Hematopoietic multipotent progenitor cell (in vitro differentiated cells): Measurements from ENCODE around the gene CTNS. TPM values are rescaled to one million over a fixed set of nuclear protein-coding genes. Genes with fewer than 3 reads are reported as not detected.
"Not testable (repeated sequence)": the region's sequence is repeated elsewhere in the genome, so short reads cannot be mapped to it uniquely, and the experiment has no call there.

Experiments
- DNase-seq, 3 donors: peaks; one replicate each; pipeline ENCODE4 v3.0.0-alpha.2; 2011 to 2015; ENCODE audit warnings: low read depth in 2 of 3, low spot score in 2 of 3
- total RNA-seq: library from RNA; depleted of rRNA; stranded (reverse); fragments of >200 nt; gene quantifications from one replicate; pipeline ENCODE4 v1.2.3, GENCODE V29; 2012

Gene CTNS
- total RNA-seq, 1 donor: 19.1 TPM

DNA sequence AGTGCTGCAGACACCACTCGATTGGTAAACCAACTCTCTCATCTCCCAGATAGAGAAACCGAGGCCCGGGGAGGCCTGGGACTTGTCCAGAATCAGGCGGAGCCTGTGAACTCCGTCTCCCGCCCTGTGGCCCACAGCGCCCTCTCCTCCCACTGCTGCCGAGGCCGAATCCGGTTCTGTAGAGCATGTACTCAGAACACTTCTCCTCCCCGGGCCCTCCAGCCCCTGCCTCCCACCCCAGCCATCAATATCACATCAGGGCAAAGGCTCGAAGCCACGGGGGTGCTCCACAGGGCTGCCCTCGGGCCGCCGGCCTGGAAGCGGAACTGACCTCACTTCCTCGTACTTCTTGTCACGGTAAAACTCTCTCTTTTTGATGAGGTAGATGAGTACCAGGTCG is 45.0 kb downstream of the CTNS start:
- DNase-seq: no peak

DNA sequence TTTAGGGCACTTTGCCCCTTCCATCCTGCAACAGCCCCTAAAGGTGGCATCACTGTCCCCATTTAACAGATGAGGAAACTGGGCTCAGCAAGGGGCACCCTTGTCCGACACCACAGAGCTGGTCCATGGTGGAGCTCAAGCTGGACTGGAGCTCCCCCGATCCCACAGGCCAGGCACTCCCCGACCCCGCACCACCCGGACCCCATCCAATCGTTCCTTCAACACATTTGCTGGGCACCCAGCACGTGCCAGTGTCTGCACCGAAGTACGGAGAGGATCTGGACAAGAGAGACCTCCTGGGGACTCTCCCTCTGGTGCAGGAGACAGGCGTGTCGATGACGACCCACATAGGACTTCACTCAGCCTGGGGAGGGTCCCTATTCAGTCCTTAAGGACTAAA is 45.5 kb downstream of the CTNS start:
- DNase-seq: no peak

DNA sequence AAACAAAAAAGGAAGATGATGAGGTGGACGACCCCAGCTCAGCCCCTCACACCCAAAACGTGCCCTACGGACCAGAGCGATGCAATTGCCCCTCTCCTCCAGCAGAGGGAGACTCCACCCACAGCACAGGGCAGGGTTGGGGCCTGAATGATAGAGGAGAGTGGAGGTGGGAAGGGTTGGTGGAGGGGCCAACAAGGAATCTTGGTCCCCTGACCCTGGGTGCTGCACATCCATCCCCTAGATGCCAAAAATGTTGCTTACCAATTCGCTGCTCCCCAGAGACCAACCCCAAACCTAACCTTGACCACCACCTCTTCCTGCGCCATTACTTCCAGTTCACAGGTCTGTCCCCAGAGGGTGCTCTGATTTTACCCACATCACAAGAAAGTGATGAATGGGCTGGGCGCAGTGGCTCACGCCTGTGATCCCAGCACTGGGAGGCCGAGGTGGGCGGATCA is 46.5 kb downstream of the CTNS start:
- peak; percentile 47 to 75 (median 59) for DNase-seq

DNA sequence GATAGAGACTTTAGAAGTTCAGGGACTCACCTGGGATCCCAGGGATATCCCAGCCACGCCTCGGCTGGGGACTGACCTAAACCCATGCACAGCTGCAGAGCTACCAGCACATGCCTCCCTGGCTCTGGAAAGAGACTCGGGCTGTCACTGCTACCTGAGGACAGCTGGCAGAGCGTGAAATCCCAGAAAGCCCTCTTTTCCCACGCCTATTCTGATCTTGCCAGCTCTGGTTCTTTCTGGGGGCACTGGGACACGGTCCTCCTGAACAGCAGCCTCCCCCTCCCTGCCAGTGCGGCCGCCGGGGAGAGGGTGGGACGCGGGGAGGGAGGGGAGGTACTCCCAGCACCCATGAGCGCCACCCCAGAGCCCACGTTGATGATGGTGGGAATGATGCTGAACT is 48.6 kb downstream of the CTNS start:
- DNase-seq: no peak

DNA sequence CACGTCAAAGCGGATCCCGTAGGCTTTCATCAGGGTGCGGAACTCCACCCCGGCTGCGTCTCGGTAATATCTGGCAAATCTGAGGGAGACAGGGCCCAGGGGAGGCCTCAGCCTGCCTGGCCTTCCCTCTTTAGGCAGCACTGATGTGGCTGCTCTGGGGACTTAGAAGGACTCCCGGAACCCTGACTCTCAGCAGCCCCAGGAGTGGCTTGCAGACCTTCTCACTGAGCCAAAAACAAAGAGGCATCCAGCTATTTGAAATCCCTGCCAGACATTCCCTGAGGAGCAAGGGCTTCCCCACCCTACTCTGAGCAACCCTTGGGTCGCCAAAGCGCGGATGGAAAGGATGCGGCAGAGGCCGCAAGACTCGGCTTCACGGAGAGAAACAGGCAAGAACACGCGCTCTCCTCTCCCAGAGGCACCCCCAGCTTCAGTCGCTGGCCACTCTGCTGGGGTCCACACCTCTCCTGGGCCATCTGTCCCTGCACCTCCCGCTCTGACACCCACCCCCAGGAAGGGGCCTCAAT is 51.5 kb downstream of the CTNS start:
- DNase-seq: no peak

DNA sequence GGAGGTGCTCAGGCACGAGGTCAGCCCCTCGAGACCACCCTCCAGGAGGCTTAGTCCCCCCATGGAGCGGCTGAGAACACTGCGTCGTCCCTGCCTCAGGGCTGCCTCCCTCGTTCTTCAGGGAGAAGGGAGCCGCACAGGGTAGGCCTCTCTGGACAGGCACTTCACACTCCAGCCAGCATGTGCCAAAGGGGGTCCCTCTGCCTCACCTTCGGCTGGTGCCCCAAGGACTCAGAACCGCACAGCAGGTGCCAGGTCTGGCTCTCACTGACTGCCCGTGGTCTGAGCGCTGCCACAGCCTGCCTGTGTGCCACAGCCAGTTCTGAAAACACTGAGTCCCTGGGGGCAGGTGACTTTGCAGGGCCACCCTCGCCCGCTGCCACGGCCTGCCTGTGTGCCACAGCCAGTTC is 52.3 kb downstream of the CTNS start:
- DNase-seq: no peak

DNA sequence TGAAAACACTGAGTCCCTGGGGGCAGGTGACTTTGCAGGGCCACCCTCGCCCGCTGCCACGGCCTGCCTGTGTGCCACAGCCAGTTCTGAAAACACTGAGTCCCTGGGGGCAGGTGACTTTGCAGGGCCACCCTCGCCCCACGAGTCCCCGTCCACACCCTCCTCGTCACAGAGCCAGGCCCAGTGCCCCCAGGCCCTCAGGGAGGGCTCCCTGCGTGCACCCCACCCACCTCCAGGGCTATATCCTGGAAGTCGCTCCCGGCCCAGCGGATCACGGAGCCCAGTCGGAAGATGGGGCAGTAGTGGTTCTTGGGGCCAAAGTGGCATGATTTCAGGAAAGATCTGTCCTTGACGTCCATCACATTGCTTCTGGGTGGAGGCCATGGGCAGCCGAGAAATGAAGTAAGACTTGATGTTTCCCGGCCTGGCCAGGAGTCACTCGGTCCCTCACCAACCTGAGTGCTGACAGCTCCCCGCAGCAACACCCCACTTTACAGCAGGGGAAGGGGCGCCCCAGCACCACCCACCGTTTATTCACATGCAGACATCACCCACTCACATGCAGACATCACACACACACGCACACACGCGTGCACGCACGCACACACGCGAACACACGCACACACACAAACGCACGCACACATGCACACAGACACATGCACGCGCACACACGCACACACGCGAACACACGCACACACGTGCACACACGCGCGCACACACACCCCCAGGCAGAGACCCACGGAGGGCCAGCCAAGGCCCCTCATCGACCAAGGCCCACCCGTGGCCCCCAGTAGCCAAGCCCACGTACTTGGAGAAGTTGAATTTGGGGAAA is 52.9 kb downstream of the CTNS start:
- no peak for DNase-seq

DNA sequence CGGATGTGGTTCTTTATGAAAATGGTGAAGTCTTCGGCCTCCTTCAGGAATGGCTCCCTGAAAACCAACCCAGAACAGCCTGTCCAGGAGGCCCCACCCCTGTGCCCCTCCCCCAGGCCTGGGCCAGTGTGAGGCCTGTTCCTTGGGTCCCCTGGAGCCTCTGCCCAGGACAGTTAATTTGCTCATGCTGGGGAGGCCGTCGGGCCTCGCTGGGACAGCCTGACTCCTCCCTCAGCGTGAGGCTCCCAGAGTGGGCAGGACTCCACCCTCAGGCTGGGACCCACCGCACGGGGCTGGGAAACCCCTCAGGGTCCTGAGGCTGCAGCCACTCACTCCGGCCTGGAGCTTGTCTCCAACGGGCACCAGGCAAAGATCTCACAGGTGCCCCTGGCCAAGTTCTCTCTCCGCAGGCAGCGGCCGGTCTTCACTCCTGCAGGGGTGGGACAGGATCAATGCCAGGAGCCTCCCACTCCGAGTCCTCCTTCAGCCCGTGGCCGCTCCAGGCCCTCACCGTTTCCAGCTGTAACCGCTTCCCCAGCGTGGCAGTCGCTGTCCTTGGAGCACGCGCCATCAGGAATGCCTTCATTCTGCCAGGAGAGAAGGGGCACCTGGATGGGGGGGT is 53.6 kb downstream of the CTNS start:
- DNase-seq: no peak

DNA sequence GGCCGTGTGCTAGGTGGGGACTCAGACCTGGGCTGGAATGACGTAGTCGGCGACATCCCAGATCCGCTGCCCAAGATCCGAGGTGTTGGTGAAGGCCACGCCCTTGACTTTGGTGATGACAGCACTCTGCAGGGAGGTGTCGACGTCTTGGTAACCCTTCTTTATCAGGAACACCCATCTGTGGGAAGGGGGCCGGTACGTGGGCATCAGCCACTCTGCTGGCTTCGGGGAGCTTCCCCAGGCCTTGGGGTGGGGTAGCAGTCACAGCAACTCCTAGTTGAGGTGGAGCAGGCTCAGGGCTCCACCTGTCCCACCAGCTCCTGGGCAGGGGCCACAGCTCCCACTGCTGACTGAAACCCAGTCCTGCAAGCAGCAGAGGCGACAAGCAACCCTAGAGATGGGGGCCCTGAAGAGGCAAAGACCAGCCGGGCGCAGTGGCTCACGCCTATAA is 55.1 kb downstream of the CTNS start:
- no peak for DNase-seq

DNA sequence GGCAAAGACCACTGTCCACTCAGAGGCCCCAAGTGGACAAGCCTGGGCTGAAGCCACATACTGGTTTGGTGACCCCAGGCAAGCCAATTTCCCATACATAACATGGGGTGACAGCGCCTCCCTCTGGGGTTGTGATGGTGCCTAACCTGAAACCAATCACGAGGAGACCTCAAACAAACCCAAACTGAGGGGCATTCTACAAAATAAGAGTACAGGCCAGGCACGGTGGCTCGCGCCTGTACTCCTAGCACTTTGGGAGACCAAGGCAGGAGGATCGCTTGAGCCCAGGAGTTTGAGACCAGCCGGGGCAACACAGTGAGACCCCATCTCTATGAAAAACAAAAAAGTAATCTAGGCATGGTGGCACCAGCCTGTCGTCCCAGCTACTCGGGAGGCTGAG is 55.8 kb downstream of the CTNS start:
- no peak for DNase-seq

DNA sequence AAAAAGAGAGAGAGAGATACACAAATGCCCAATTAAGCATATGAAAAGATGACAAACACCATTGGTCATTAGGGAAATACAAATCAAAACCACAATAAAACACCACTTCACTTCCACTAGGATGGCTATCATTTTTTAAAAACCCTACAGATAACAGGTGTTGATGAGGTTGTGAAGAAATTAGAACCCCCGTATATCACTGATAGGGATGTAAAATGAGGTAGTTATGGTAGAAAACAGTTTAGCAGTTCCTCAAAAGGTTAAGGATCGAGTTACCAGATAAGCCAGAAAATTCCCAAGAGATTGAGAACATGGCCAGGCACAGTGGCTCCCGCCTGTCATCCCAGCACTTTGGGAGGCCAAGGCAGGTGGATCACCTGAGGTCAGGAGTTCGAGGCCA is 56.6 kb downstream of the CTNS start:
- DNase-seq: no peak

DNA sequence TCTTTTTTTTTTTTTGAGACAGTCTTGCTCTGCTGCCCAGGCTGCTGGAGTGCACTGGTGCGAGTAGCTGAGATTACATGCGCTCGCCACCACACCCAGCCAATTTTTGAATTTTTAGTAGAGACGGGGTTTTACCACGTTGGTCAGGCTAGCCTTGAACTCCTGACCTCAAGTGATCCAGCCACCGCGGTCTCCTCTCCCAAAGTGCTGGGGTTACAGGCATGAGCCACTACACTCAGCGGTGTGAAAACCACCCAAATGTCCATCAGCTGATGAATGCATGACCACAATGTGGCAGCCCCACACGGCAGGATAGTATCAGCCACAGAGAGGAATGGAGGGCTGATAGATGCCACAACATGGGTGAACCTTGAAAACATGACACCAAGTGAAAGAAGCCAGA is 57.3 kb downstream of the CTNS start:
- no peak for DNase-seq

DNA sequence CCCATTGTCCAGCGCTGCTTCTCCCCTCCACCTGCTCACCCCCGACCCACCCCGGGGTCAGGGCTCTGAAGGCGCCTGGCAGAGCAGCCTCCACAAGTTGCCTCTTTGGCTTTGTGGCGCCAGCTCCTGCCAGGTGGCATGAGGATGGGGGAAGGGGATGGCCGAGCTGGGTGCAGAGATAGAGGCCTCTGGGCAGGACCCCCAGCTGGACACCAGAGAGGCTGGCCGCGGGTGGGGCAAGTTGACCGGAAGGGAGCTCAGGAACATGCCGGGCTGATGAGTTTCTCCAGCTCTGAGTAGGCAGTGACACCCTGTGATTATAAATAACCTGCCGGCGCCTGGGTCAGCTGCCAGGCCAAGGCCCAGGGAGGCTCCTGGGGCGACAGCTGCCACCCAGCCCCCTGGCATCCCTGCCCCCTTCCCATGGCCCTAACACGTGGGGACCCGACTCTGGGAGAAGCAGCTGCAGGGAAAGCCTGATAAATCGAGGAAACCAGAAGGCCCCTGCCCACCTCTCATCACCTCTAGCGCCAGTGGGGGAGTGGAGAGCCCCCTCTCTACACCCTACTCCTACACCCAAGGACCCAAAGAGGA is 58.7 kb downstream of the CTNS start:
- no peak for DNase-seq

DNA sequence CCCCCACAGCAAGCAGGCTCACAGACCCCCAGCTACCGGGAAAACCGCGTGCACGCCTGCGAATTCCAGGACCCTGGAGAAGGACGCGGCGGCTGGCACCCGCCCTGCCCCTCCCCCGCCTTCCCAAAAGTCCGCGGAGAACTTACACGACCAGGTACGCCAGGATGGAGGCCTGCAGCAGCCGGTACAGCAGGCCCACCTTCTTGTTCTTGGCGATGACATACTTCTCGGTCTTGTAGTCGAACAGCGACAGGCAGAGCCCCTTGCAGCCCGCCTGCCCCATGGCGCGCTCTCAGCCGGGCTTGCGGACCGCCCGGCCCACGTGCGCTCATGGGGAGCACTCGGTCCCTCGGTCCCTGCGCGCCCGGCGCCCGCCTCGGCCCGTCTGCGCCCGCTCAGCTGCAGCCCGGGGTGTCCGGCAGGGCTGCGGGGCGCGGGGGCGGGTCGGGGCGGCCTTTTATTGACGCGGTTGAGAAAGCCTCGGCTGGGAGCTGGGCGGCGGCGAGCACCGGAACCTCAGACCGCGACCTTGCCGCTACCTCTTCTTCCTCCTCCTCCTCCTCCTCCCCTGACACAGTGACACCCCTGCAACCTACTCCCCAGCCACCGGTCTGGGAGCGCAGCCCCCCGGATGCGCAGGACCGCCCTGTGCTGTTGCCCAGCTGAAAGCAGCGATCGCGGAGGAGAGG is 59.3 kb downstream of the CTNS start, which contains the start of gene P2RX5:
Gene P2RX5, minus strand, starts transcription at position 433 of the 689 bp plus-strand sequence. Its CDS starts 150 bp downstream, at position 283.
- peak; percentile 10 to 35 (median 33) for DNase-seq

DNA sequence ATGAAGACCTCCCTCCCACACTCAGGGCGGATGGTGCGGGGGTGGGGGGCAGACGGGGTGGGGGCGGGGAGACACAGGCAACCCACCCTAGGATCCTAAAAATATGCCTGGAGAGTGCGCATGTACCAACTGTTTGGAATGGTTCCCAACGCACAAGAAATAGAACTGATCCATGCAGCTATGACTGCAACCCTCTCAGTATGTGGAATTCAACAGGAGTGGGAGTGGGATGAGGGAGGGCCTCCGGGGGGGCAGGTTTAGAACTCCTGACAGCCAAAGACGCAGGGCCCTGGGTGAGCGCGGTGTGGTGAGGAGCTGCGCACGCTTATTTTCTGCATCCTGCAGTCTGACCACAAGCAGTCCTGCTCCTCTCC is 60.5 kb downstream of the CTNS start:
- DNase-seq: no peak

DNA sequence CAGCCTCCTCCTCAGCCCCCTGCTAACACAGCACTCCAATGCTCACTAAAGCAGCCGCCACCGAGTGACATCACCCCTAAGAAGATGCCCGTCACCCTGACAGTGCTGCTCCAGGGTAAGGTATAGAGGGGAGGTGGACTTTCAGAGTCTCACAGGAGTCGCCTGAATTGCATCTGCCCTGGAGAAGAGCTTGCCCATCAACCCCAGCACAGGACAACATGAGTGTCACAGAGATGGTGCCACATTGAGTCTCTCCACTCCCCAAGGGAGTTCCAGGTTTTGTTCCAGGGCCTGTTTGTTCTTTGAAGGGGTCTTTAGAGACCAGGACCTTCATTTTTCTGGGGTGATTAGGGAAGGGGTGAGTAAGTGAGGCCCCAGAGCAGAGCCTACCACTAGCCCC is 61.6 kb downstream of the CTNS start:
- no peak for DNase-seq

DNA sequence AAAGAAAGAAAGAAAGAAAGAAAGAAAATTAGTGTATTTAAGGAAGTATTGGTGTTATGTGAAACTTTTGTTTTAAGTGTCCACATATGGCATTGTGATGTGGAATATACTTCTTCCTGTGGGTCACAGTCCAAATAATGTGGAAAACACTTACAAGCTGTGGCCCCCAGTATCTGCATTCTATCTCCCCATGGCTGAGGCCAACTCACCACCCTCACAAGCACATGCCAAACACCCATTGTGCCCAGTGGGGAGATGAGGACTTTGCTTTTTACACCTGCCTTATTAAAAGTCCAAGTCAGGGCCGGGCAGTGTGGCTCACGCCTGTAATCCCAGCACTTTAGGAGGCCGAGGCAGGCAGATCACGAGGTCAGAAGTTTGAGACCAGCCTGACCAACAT is 63.4 kb downstream of the CTNS start:
- DNase-seq: no peak

DNA sequence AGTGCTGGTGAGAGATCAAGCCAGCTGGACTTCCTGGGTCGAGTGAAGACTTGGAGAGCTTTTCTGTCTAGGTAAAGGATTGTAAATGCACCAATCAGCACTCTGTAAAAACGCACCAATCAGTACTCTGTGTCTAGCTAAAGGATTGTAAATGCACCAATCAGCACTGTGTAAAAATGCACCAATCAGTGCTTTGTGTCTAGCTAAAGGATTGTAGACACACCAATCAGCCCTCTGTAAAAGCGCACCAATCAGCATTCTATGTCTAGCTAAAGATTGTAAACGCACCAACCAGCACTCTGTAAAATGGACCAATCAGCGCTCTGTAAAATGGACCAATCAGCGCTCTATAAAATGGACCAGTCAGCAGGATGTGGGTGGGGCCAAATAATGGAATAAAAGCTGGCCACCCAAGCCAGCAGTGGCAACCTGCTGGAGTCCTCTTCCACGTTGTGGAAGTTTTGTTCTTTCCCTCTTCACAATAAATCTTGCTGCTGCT is 65.5 kb downstream of the CTNS start:
- not testable (repeated sequence) for DNase-seq

DNA sequence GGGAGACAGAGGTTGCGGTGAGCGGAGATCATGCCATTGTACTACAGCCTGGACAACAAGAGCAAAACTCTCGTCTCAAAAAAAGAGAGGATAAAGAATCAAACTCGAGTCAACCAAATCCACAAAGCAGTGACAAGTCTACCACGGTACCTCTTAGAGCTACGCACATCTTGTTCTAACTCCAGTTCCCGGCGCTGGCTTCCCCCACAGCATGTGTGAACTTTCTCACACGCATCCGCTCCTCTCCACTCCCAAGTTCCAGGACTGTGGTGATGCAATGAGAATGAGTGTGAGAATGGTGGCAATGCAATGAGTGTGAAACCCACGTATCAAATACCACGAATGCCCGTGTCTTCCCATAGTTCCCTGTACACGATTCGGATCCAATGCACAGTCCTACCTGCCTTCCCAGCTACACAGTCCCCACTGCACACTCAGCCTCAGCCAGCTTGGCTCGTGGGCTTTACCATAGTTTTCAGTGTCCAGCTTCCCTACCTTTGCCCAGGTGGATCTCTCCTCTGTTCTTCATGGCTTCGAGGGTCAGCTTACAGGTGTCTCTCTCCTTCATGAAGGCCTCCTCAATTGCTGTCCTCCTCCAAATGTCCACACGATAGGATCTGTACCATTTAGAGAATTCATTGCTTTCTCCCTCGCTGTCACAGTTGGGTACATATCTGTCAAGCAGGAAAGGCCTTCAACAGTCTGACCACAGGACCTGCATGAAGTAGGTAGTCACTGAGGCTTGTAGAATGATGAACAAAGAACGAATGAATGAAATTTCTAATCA is 68.6 kb downstream of the CTNS start:
- DNase-seq: no peak

DNA sequence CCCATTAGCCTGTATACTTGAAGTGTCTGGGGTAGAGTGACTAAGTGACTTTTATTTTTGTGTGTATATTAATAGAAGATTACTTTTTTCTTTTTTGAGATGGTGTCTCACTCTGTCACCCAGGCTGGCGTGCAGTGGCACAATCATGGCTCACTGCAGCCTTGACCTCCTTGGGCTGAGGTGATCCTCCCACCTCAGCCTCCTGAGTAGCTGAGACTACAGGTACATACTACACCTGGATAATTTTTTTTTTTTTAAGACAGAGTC is 69.1 kb downstream of the CTNS start:
- DNase-seq: not testable (repeated sequence)
